Measurements from ENCODE around the gene PTPRN2. TPM values are rescaled to one million over a fixed set of nuclear protein-coding genes. Genes with fewer than 3 reads are reported as not detected.
"Not testable (repeated sequence)": the region's sequence is repeated elsewhere in the genome, so short reads cannot be mapped to it uniquely, and the experiment has no call there.

Gene PTPRN2
- total RNA-seq, 1 donor from 2014 or later, result 0.41 TPM

DNA sequence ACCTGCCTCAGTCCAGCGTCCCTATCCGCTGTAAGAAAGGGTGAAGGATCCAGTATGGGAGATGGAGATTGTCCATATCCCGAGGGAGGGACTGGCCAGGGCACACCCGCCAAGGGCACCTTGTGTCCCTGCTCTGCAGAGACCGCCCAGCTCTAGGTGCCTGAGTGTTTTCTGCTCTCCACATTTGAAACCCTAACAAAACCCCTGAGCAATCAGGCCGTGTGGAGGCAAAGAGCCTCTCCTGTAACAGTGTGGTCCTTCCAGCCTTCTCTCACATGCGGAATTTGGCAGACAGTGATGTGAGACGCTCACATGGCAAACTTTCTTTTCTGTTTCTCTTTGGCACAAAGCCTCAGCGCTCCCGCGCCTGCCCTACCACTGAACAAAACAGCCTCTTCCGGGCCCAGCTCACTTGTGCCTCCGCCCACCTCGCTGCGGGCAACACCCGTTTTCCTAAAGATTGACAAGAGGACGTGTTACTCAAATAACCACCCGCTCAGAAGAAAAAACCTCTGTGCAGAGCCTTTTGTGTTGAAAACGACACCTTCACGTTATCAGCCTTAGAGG lies 736.0 kb downstream of the PTPRN2 start:
- peak overlapping the region; percentile 78 for H3K27ac Mint-ChIP-seq
- intact Hi-C loops (cut with micrococcal nuclease), result no loop called here
- H3K9me3 Mint-ChIP-seq, result no peaks in the 10 kb centered on the region
- H3K4me1 Mint-ChIP-seq (ENCODE audit: low read depth), result peaks cover 11% of the 10 kb centered on the region
- H3K27me3 Mint-ChIP-seq (ENCODE audit: insufficient read depth), result no peaks in the 10 kb centered on the region
- DNase-seq (ENCODE audit: low spot score), result peak; percentile 81
- peak overlapping the region; percentile 57 for H3K4me3 Mint-ChIP-seq
- no peaks in the 10 kb centered on the region for H3K36me3 Mint-ChIP-seq (ENCODE audit: low read depth)

DNA sequence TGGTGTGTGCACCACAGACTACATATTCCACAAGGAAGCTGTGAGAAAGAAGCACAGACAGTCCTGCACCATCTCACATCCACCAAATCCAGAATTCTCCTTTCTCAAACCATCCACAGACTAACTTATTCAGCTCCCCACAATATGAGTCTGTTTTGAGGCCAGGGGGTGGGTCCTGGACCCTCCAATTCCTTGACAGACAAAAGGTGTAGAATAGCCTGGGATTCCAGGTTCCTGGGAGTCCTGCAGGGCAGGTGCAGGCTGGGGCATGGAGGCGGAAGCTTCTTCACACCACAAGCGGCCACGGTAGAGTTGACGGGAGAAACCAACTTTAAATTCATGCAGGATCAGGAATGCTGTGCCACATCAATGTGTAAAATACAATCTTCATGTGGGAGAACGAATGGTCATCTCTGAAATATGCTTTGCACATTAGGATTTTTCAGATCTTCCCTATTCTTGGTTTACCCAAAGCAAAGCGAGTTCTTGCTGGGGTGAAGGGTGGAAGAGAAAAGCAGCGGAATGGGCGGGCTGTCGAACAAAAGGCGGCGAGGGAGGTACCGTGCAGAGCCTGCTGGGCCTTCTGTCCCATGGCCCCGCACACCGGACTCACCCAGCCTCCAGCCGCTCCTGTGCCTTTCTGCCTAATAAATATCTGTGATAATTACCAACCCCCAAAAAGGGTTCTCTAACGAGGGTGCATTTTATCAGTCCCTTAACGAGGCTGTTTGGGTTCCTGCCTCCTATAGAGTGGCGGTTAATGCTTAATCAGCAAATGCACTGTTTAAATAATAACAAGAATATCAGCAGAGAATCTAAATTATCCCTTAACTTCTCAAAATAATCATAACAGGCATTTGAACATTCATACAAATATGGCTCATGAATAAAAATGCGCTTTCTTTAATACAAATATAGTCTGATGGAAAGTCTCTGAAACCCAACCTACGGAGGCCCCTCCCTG lies 736.9 kb downstream of the PTPRN2 start:
- Mint-ChIP-seq H3K36me3 (ENCODE audit: low read depth) (no peaks in the 10 kb centered on the region), H3K27ac (peak overlapping the region; percentile 78), H3K27me3 (ENCODE audit: insufficient read depth) (no peaks in the 10 kb centered on the region), H3K4me1 (ENCODE audit: low read depth) (peaks cover 11% of the 10 kb centered on the region), H3K4me3 (peak overlapping the region; percentile 57), H3K9me3 (no peaks in the 10 kb centered on the region)
- no peak for DNase-seq (ENCODE audit: low spot score)
- intact Hi-C loops (cut with micrococcal nuclease), result no loop called here

DNA sequence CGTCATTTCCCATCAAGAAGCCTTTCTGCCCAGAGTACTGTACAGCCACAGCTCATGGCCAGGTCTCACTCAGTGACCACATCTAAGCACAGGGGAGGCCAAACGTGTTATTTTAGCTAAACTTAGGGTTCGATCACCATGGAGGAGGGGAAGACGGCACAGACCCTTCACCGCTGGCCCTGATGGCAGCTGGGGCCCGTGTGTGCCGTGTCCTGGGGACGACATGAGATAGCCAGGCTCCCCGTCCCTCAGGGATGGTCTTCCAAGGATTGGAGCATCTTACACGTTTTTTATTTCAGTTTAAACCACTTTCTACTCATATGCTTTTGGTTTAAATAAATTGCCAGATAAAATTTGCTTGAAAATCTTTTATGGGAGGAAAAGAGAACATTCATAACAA lies 737.9 kb downstream of the PTPRN2 start:
- Mint-ChIP-seq H3K36me3 (ENCODE audit: low read depth) (no peaks in the 10 kb centered on the region), H3K4me1 (ENCODE audit: low read depth) (peaks cover 11% of the 10 kb centered on the region), H3K9me3 (no peaks in the 10 kb centered on the region), H3K27ac (no peak overlapping the region), H3K27me3 (ENCODE audit: insufficient read depth) (no peaks in the 10 kb centered on the region), H3K4me3 (no peak overlapping the region)
- intact Hi-C loops (cut with micrococcal nuclease), result no loop called here
- no peak for DNase-seq (ENCODE audit: low spot score)

DNA sequence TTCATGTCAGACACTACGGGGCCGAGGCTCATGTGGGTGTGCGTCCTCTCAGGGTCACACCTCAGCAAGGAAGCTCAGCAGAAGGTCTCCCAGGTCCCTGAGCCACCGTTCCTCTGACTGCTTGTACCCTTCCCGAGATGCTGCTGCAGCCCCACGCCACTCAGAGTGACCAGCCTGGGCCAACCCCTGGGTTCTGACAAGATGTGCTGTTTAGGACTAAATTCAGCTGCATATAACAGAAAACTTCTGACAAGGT lies 738.4 kb downstream of the PTPRN2 start:
- intact Hi-C loops (cut with micrococcal nuclease), result no loop called here
- Mint-ChIP-seq H3K4me1 (ENCODE audit: low read depth) (peaks cover 11% of the 10 kb centered on the region), H3K4me3 (no peak overlapping the region), H3K36me3 (ENCODE audit: low read depth) (no peaks in the 10 kb centered on the region), H3K27me3 (ENCODE audit: insufficient read depth) (no peaks in the 10 kb centered on the region), H3K27ac (no peak overlapping the region), H3K9me3 (no peaks in the 10 kb centered on the region)
- DNase-seq (ENCODE audit: low spot score), result no peak

DNA sequence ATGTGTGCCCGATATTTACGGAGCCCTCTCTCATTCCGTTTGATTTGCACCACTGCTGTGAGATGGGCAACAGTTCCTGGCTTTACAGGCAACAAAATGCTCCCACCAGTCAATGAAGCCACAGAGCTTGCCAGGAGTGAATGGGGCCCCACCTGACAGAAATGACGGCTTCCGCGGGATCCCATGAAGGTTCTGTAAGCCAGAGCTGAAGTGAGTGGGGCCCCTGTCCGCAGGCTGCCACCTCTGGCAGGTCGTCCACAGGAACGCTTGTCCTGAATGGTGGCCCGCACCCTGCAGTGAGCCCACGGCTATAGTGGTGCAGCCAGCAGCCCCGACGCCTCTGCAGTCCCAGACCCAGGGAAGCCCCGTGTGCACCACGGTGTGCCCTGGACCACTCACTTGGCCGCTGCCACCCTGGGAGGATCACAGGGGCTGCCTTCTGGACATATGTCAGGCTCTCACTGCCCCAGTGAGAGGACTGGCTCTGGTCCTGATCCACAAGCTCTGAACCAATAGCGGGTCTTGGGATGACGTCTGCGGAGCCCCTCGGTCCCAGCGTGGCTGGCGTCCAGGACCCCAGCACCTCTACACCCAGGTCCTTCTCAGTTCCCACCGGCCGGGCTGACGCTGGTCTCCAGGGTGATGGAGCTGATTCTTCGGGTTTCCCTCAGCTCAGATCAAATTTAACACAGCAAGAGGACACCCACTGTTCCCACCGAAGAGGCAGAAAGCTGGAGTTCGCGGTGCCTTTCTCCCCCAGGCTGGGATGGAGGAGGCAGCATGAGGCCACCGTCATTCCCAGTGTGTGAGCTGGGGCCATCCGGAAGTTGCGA lies 738.9 kb downstream of the PTPRN2 start:
- H3K36me3 Mint-ChIP-seq (ENCODE audit: low read depth), result no peaks in the 10 kb centered on the region
- no peaks in the 10 kb centered on the region for H3K9me3 Mint-ChIP-seq
- no peaks in the 10 kb centered on the region for H3K27me3 Mint-ChIP-seq (ENCODE audit: insufficient read depth)
- intact Hi-C loops (cut with micrococcal nuclease), result no loop called here
- H3K4me1 Mint-ChIP-seq (ENCODE audit: low read depth), result peaks cover 11% of the 10 kb centered on the region
- H3K4me3 Mint-ChIP-seq, result no peak overlapping the region
- DNase-seq (ENCODE audit: low spot score), result no peak
- no peak overlapping the region for H3K27ac Mint-ChIP-seq

DNA sequence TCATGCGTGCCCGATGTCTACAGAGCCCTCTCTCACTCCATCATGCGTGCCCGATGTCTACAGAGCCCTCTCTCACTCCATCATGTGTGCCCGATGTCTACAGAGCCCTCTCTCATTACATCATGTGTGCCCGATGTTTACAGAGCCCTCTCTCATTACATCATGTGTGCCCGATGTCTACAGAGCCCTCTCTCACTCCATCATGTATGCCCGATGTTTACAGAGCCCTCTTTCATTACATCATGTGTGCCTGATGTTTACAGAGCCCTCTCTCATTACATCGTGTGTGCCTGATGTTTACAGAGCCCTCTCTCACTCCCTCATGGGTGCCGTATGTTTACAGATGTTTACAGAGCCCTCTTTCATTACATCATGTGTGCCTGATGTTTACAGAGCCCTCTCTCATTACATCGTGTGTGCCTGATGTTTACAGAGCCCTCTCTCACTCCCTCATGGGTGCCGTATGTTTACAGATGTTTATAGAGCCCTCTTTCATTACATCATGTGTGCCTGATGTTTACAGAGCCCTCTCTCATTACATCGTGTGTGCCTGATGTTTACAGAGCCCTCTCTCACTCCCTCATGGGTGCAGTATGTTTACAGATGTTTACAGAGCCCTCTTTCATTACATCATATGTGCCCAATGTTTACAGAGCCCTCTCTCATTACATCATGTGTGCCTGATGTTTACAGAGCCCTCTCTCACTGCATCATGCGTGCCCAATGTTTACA lies 739.7 kb downstream of the PTPRN2 start:
- H3K4me1 Mint-ChIP-seq (ENCODE audit: low read depth), result peaks cover 11% of the 10 kb centered on the region
- H3K27ac Mint-ChIP-seq; H3K4me3 Mint-ChIP-seq; H3K36me3 Mint-ChIP-seq (ENCODE audit: low read depth); intact Hi-C loops (cut with micrococcal nuclease); DNase-seq (ENCODE audit: low spot score); H3K9me3 Mint-ChIP-seq; H3K27me3 Mint-ChIP-seq (ENCODE audit: insufficient read depth): not testable (repeated sequence)

DNA sequence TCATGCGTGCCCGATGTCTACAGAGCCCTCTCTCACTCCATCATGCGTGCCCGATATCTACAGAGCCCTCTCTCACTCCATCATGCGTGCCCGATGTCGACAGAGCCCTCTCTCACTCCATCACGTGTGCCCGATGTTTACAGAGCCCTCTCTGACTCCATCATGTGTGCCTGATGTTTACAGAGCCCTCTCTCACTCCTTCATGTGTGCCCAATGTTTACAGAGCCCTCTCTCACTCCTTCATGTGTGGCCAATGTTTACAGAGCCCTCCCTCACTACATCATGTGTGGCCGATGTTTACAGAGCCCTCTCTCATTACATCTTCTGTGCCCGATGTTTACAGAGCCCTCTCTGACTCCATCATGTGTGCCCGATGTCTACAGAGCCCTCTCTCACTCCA lies 740.9 kb downstream of the PTPRN2 start:
- H3K27ac Mint-ChIP-seq; H3K27me3 Mint-ChIP-seq (ENCODE audit: insufficient read depth); H3K36me3 Mint-ChIP-seq (ENCODE audit: low read depth); H3K4me3 Mint-ChIP-seq; H3K4me1 Mint-ChIP-seq (ENCODE audit: low read depth); intact Hi-C loops (cut with micrococcal nuclease); DNase-seq (ENCODE audit: low spot score); H3K9me3 Mint-ChIP-seq: not testable (repeated sequence)

DNA sequence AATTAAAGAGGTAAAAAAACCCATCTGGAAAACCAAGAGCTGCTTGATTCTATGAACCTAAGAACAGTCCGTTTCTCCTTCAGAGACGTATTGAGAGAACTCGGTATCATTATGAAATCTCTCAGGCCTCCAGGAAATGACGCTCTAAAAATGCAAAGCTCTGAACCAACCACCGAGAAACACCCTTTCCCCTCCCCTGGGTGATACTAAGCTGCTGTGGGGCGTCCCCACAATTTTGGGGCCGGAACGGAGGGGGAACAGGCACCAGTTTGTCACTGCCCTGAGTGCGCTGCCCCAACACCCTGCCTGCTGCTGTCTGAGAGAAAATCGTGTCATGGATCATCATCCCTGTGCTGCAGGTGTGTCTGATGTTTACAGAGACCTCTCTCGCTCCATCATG lies 741.4 kb downstream of the PTPRN2 start:
- Mint-ChIP-seq H3K36me3 (ENCODE audit: low read depth) (no peaks in the 10 kb centered on the region), H3K4me1 (ENCODE audit: low read depth) (peaks cover 2% of the 10 kb centered on the region), H3K9me3 (no peaks in the 10 kb centered on the region), H3K27ac (no peak overlapping the region), H3K27me3 (ENCODE audit: insufficient read depth) (no peaks in the 10 kb centered on the region), H3K4me3 (no peak overlapping the region)
- intact Hi-C loops (cut with micrococcal nuclease), result no loop called here
- DNase-seq (ENCODE audit: low spot score), result no peak

DNA sequence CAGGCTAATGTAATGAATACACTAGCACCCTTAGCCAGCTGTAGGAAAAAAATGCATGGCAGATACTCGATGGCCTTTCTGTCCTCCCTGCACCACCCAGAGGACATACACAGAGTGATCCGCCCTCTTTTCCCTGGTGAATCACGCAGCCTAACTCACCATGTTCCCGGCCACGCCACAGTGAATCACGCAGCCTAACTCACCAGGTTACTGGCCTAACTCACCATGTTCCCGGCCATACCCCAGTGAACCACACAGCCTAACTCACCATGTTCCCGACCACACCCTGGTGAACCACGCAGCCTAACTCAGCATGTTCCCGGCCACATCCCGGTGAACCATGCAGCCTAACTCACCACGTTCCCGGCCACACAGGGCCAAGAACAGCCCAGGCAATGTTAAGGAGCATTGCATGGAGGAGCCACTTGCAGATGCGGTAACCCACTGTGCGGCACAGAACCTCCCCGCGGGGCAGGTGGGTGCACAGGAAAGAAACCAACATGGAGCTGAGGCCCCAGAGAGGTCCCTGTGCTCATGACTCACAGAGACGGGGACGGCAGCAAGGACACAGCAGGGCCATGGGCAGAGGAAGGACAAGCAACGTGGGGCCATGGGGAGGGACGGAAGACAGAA lies 742.3 kb downstream of the PTPRN2 start:
- DNase-seq (ENCODE audit: low spot score), result no peak
- no peaks in the 10 kb centered on the region for H3K9me3 Mint-ChIP-seq
- H3K27ac Mint-ChIP-seq, result no peak overlapping the region
- no peaks in the 10 kb centered on the region for H3K27me3 Mint-ChIP-seq (ENCODE audit: insufficient read depth)
- no peaks in the 10 kb centered on the region for H3K4me1 Mint-ChIP-seq (ENCODE audit: low read depth)
- no peak overlapping the region for H3K4me3 Mint-ChIP-seq
- H3K36me3 Mint-ChIP-seq (ENCODE audit: low read depth), result no peaks in the 10 kb centered on the region
- intact Hi-C loops (cut with micrococcal nuclease), result no loop called here

DNA sequence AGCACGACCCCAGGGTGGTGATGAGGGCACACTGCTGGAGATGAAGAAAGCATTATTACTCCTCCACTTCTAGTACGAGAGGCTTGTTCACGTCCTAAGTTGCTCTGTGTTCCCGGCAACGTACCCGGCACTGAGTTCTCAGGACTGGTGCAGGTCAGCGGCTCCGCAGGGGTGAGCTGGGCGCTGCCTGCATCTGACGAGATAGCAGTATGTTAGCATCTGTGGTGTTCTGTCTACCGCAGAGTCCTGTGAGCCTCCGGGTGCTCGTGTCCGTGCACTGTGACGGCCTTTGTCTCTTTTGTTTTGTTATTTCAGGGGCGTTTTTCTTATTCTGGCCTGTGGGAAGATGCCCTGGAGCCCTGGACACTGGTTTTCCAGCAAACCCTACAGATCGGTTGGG lies 743.0 kb downstream of the PTPRN2 start:
- no peak overlapping the region for H3K27ac Mint-ChIP-seq
- intact Hi-C loops (cut with micrococcal nuclease), result no loop called here
- H3K36me3 Mint-ChIP-seq (ENCODE audit: low read depth), result no peaks in the 10 kb centered on the region
- H3K4me3 Mint-ChIP-seq, result no peak overlapping the region
- no peak for DNase-seq (ENCODE audit: low spot score)
- no peaks in the 10 kb centered on the region for H3K9me3 Mint-ChIP-seq
- H3K27me3 Mint-ChIP-seq (ENCODE audit: insufficient read depth), result no peaks in the 10 kb centered on the region
- H3K4me1 Mint-ChIP-seq (ENCODE audit: low read depth), result no peaks in the 10 kb centered on the region

DNA sequence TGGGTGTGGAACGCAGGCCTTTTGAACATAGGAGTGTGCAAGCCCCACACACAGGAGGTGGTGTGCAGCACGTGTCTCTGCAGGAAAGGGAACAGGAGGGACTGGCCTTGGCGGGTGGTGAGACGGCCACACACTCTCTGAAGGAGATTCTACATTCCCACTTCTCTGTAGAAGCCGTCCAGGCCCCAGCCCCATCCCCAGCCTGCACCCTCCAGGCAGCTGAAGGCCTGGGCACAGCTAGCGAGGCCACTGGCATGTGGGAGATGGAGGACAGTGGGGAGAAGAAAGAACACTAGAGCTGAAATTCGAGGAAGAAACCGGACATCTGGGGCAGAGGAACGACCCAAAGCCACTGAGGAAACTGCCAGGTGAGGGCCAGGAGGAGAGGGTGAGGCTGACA lies 743.5 kb downstream of the PTPRN2 start:
- no peaks in the 10 kb centered on the region for H3K36me3 Mint-ChIP-seq (ENCODE audit: low read depth)
- no peaks in the 10 kb centered on the region for H3K9me3 Mint-ChIP-seq
- no peaks in the 10 kb centered on the region for H3K27me3 Mint-ChIP-seq (ENCODE audit: insufficient read depth)
- intact Hi-C loops (cut with micrococcal nuclease), result no loop called here
- H3K27ac Mint-ChIP-seq, result no peak overlapping the region
- H3K4me3 Mint-ChIP-seq, result no peak overlapping the region
- no peak for DNase-seq (ENCODE audit: low spot score)
- no peaks in the 10 kb centered on the region for H3K4me1 Mint-ChIP-seq (ENCODE audit: low read depth)

DNA sequence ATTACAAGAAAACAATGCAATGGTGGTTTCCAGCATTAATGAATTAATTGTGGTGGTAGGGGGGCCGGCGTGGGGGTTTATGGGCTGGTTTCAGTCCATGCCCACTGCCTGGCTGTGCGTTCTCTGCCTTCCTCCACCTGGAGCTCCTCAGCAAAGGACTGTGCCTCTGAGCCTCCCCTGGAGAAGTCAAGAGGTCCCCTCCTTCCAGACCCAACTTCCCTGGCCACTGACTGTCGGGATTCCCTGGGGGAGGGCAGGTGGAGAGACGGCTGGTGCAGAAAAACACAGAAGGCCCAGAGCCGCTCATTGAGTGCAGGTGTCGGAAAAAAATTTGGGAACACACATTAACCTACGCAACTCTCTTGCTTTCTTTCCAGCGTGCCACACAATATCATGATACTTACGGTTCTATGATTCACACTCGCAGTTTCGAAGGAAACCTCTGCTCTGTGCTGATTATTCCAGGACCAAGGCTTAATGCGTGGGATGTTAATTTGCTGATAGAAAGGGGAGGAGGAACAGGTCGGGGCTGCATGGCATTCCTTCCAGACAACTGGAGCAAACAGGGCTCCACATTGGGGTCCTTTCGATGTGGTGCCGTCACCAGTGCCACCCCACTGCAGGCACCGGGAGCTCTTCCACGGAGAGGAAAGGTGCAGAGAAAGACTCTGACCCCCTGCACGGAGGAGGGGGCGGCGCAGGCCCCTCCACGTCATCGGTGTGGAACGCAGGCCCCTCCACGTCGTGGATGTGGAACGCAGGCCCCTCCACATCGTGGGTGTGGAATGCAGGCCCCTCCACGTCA lies 744.1 kb downstream of the PTPRN2 start:
- H3K9me3 Mint-ChIP-seq, result no peaks in the 10 kb centered on the region
- no peaks in the 10 kb centered on the region for H3K4me1 Mint-ChIP-seq (ENCODE audit: low read depth)
- no peak overlapping the region for H3K4me3 Mint-ChIP-seq
- no peak overlapping the region for H3K27ac Mint-ChIP-seq
- intact Hi-C loops (cut with micrococcal nuclease), result no loop called here
- no peaks in the 10 kb centered on the region for H3K36me3 Mint-ChIP-seq (ENCODE audit: low read depth)
- no peaks in the 10 kb centered on the region for H3K27me3 Mint-ChIP-seq (ENCODE audit: insufficient read depth)
- DNase-seq (ENCODE audit: low spot score), result no peak

Data from activated T-helper 1 cell treated with anti-CD3 and anti-CD28 coated beads, Interleukin-12 subunit alpha, Interleukin-12 subunit beta, Interleukin-2, Interleukin-4 antibody, amounts not matched to agents 30 ng/mL and 10 ng/mL and 1 ng/mL, durations not matched to agents 14 hours and 24 hours and 36 hours (primary cell).